Measurements from ENCODE around the gene MED15. TPM values are rescaled to one million over a fixed set of nuclear protein-coding genes. Genes with fewer than 3 reads are reported as not detected.

Gene MED15
- total RNA-seq, 1 experiment from 2014 or later: 14.7 TPM

DNA sequence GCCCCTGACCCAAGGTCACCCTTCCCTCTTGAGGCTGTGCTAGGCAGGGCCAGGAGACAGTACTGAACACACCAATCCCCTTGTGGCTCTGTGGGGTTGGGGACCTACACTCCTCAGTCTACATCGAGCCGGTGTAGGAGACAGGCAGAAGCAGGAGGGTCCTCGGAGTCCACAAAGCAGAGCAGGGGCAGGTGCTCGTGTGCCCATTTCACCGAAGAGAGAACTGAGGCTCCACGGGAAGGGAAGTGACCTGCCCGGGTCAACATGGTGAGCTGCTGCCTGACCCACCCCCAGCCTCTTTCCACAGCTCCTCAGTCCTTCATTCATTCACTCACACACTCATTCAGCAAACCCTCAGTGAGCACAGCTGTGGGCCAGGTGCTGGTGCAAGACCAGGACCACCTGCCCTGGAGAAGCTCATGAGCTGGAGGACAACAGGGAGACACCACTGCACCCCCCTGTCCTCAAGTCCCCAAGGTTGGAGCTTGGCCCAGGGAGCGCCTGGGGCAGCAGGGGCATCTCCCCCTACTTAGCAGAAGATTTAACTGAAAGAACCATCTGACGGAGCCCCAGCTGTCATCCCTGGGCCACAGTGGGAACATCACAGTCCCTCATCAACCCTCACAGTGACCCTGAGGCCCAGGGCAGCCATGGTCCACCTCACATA, 127.3 kb downstream of the MED15 start:
- DNase-seq: no peak
- Histone ChIP-seq H3K27ac (no peak overlapping the region), H3K27me3 (no peaks in the 10 kb centered on the region), H3K9me3 (replicated peaks) (peaks cover 1% of the 10 kb centered on the region; the same call in 1 of the 2 replicates), H3K4me1 (no peaks in the 10 kb centered on the region), H3K4me3 (no peak overlapping the region), H3K36me3 (no peaks in the 10 kb centered on the region)

- H3K36me3 ChIP-seq: no peaks in the 10 kb centered on the region
- H3K27me3 ChIP-seq: no peaks in the 10 kb centered on the region
- H3K4me1 ChIP-seq: no peaks in the 10 kb centered on the region
- H3K4me3 ChIP-seq: no peak overlapping the region
- H3K27ac ChIP-seq: no peak overlapping the region
- H3K9me3 ChIP-seq (replicated peaks): peaks cover 4% of the 10 kb centered on the region; the same call in 1 of the 2 replicates
- DNase-seq: no peak
These were observed 127.8 kb downstream of the MED15 start for GRCh38 chr22:20635227-20635591.

GRCh38 chr22:20636075-20636812, 128.8 kb downstream of the MED15 start:
- Histone ChIP-seq H3K9me3 (replicated peaks) (peaks cover 4% of the 10 kb centered on the region; the same call in 1 of the 2 replicates), H3K27me3 (no peaks in the 10 kb centered on the region), H3K36me3 (no peaks in the 10 kb centered on the region), H3K4me1 (no peaks in the 10 kb centered on the region), H3K4me3 (no peak overlapping the region), H3K27ac (no peak overlapping the region)
- no peak for DNase-seq

GRCh38 chr22:20636945-20637344, 129.5 kb downstream of the MED15 start:
- H3K9me3 ChIP-seq (replicated peaks): peaks cover 4% of the 10 kb centered on the region; the same call in 1 of the 2 replicates
- H3K4me3 ChIP-seq: no peak overlapping the region
- H3K27ac ChIP-seq: no peak overlapping the region
- H3K27me3 ChIP-seq: no peaks in the 10 kb centered on the region
- DNase-seq: no peak
- H3K36me3 ChIP-seq: no peaks in the 10 kb centered on the region
- no peaks in the 10 kb centered on the region for H3K4me1 ChIP-seq

Other genes with a start within 250 kb of the MED15 start
- gene RTN4R, start 239.3 kb upstream of the MED15 start, total RNA-seq (2014; rRNA removed; shearing (Covaris generic)): 0.10 and 0.30 TPM in 2 replicates
- 25.8 and 31.1 TPM in 2 replicates for gene DGCR6L, start 187.6 kb upstream of the MED15 start, total RNA-seq (2014; rRNA removed; shearing (Covaris generic))
- 22.7 and 24.3 TPM in 2 replicates for gene ZNF74, start 113.5 kb upstream of the MED15 start, total RNA-seq (2014; rRNA removed; shearing (Covaris generic))
- gene SCARF2, start 69.8 kb upstream of the MED15 start, total RNA-seq (2014; rRNA removed; shearing (Covaris generic)): 10.6 and 12.9 TPM in 2 replicates
- 12.2 and 12.7 TPM in 2 replicates for gene KLHL22, start 11.8 kb upstream of the MED15 start, total RNA-seq (2014; rRNA removed; shearing (Covaris generic))

All from SJCRH30 (cell line).